Measurements from ENCODE around the gene PLAAT1. TPM values are rescaled to one million over a fixed set of nuclear protein-coding genes. Genes with fewer than 3 reads are reported as not detected.

Gene PLAAT1
- total RNA-seq, 1 donor from 2014 or later: 3.0 TPM

GRCh38 chr3:193250492-193250891, 9.5 kb downstream of the PLAAT1 start:
- DNase-seq (ENCODE audit: extremely low spot score, unreplicated experiment): no peak
- H3K27me3 Mint-ChIP-seq: no peaks in the 10 kb centered on the region
- no peak for TF ChIP-seq CTCF (conservative IDR thresholded peaks at IDR 0.05)
- H3K9me3 Mint-ChIP-seq: peaks cover 18% of the 10 kb centered on the region
- no peak overlapping the region for H3K4me3 Mint-ChIP-seq
- H3K4me1 Mint-ChIP-seq (ENCODE audit: unreplicated experiment): no peaks in the 10 kb centered on the region
- H3K36me3 Mint-ChIP-seq: no peaks in the 10 kb centered on the region
- H3K27ac Mint-ChIP-seq: no peak overlapping the region

- H3K4me1 Mint-ChIP-seq (ENCODE audit: unreplicated experiment): no peaks in the 10 kb centered on the region
- DNase-seq (ENCODE audit: extremely low spot score, unreplicated experiment): no peak
- no peaks in the 10 kb centered on the region for H3K27me3 Mint-ChIP-seq
- H3K9me3 Mint-ChIP-seq: peaks cover 9% of the 10 kb centered on the region
- no peak overlapping the region for H3K4me3 Mint-ChIP-seq
- H3K27ac Mint-ChIP-seq: no peak overlapping the region
- H3K36me3 Mint-ChIP-seq: no peaks in the 10 kb centered on the region
- TF ChIP-seq CTCF (conservative IDR thresholded peaks at IDR 0.05): peak; percentile 39
Observed at GRCh38 chr3:193253986-193254660, 13.1 kb downstream of the PLAAT1 start.

GRCh38 chr3:193261970-193262369, 20.9 kb downstream of the PLAAT1 start:
- DNase-seq (ENCODE audit: extremely low spot score, unreplicated experiment): no peak
- no peaks in the 10 kb centered on the region for H3K36me3 Mint-ChIP-seq
- H3K9me3 Mint-ChIP-seq: no peaks in the 10 kb centered on the region
- no peak overlapping the region for H3K27ac Mint-ChIP-seq
- H3K4me1 Mint-ChIP-seq (ENCODE audit: unreplicated experiment): no peaks in the 10 kb centered on the region
- no peak for TF ChIP-seq CTCF (conservative IDR thresholded peaks at IDR 0.05)
- H3K27me3 Mint-ChIP-seq: no peaks in the 10 kb centered on the region
- no peak overlapping the region for H3K4me3 Mint-ChIP-seq

- Mint-ChIP-seq H3K27me3 (no peaks in the 10 kb centered on the region), H3K4me1 (ENCODE audit: unreplicated experiment) (no peaks in the 10 kb centered on the region), H3K27ac (no peak overlapping the region), H3K4me3 (no peak overlapping the region), H3K9me3 (no peaks in the 10 kb centered on the region), H3K36me3 (no peaks in the 10 kb centered on the region)
- DNase-seq (ENCODE audit: extremely low spot score, unreplicated experiment): no peak
- TF ChIP-seq CTCF (conservative IDR thresholded peaks at IDR 0.05): no peak
Observed at GRCh38 chr3:193262707-193263106, 21.7 kb downstream of the PLAAT1 start.

GRCh38 chr3:193269343-193270028, 28.5 kb downstream of the PLAAT1 start:
- Mint-ChIP-seq H3K27ac (no peak overlapping the region), H3K4me3 (no peak overlapping the region), H3K27me3 (no peaks in the 10 kb centered on the region), H3K4me1 (ENCODE audit: unreplicated experiment) (no peaks in the 10 kb centered on the region), H3K9me3 (no peaks in the 10 kb centered on the region), H3K36me3 (no peaks in the 10 kb centered on the region)
- DNase-seq (ENCODE audit: extremely low spot score, unreplicated experiment): no peak
- no peak for TF ChIP-seq CTCF (conservative IDR thresholded peaks at IDR 0.05)

Measured in type B pancreatic cell (in vitro differentiated cells).